Karpas-422 (cell line): ENCODE data around the gene RPL10A. TPM values are rescaled to one million over a fixed set of nuclear protein-coding genes. Genes with fewer than 3 reads are reported as not detected.

Experiments used
- DNase-seq: peaks from one replicate; pipeline ENCODE4 v3.0.0-alpha.2; 2015
- H2AFZ ChIP-seq: fragments of 200-600 bp; sonication (generic); 2 replicates; pipeline ENCODE4 v1.6.1; 2014; ENCODE audit warnings: antibody characterized with exemption, low read length, mixed read lengths
- H3K27ac ChIP-seq: fragments of 200-600 bp; sonication (generic); 2 replicates; pipeline ENCODE4 v1.5.1; 2014; ENCODE audit warnings: mild to moderate bottlenecking, low read length, moderate library complexity
- H3K27me3 ChIP-seq: fragments of 200-600 bp; sonication (generic); 2 replicates; pipeline ENCODE4 v1.6.1; 2014; ENCODE audit warnings: low read length, mixed read lengths
- H3K36me3 ChIP-seq: fragments of 200-600 bp; sonication (generic); 2 replicates; pipeline ENCODE4 v1.6.1; 2014; ENCODE audit warnings: low read length, mixed read lengths; ENCODE audit not compliant: insufficient read depth
- H3K4me1 ChIP-seq: fragments of 200-600 bp; sonication (generic); 2 replicates; pipeline ENCODE4 v1.6.1; 2014; ENCODE audit warnings: mild to moderate bottlenecking, low read length, mixed read lengths
- H3K4me2 ChIP-seq: fragments of 200-600 bp; sonication (generic); 2 replicates; pipeline ENCODE4 v1.6.1; 2014; ENCODE audit warnings: low read length, low read depth, mild to moderate bottlenecking; ENCODE audit not compliant: poor library complexity, severe bottlenecking
- H3K4me3 ChIP-seq: fragments of 200-600 bp; sonication (generic); 2 replicates; pipeline ENCODE4 v1.5.1; 2014; ENCODE audit warnings: mild to moderate bottlenecking, antibody characterized with exemption, low read length, mixed read lengths
- H3K79me2 ChIP-seq: fragments of 200-600 bp; sonication (generic); 2 replicates; pipeline ENCODE4 v1.6.1; 2014; ENCODE audit warnings: mild to moderate bottlenecking, low read length, mixed read lengths
- H3K9ac ChIP-seq: fragments of 200-600 bp; sonication (generic); 2 replicates; pipeline ENCODE4 v1.6.0; 2014; ENCODE audit warnings: low read length
- H3K9me2 ChIP-seq: fragments of 200-600 bp; sonication (generic), shearing (Covaris generic); replicated peaks from 2 replicates; pipeline ENCODE4 v1.6.0; 2014; ENCODE audit warnings: mild to moderate bottlenecking, low read length, moderate library complexity; ENCODE audit not compliant: insufficient read depth
- H3K9me3 ChIP-seq: fragments of 300-700, 200-600 bp; sonication (generic); 2 replicates; pipeline ENCODE4 v1.6.1; 2014; ENCODE audit warnings: low read length, mixed read lengths
- H4K20me1 ChIP-seq: fragments of 200-600 bp; sonication (generic); 2 replicates; pipeline ENCODE4 v1.6.1; 2014; ENCODE audit warnings: mild to moderate bottlenecking, antibody characterized with exemption, low read length, low read depth; ENCODE audit not compliant: insufficient read depth
- total RNA-seq: library from RNA; depleted of rRNA; stranded (reverse); fragments of >200 nt; shearing (Covaris generic); gene quantifications from 2 replicates; pipeline ENCODE4 v1.2.3, GENCODE V29; 2014; ENCODE audit warnings: low replicate concordance

Gene RPL10A
- total RNA-seq, 1 experiment from 2014 or later: 3,423 TPM

GRCh38 chr6:35474942-35475570, 6.9 kb downstream of the RPL10A start:
- H3K4me1 ChIP-seq: peaks cover 15% of the 10 kb centered on the region
- H3K9ac ChIP-seq: no peak overlapping the region
- H3K9me2 ChIP-seq: no peaks in the 10 kb centered on the region
- DNase-seq: peak; percentile 77
- no peaks in the 10 kb centered on the region for H3K9me3 ChIP-seq
- peaks cover 21% of the 10 kb centered on the region for H3K36me3 ChIP-seq
- no peak overlapping the region for H3K27ac ChIP-seq
- H3K27me3 ChIP-seq: no peaks in the 10 kb centered on the region
- H3K79me2 ChIP-seq: peaks cover 1% of the 10 kb centered on the region
- no peak overlapping the region for H2AFZ ChIP-seq
- no peak overlapping the region for H3K4me3 ChIP-seq
- no peak overlapping the region for H3K4me2 ChIP-seq
- peaks cover 31% of the 10 kb centered on the region for H4K20me1 ChIP-seq

- Histone ChIP-seq H3K4me2 (no peak overlapping the region), H3K9me2 (no peaks in the 10 kb centered on the region)
Observed at GRCh38 chr6:35475573-35475972, 7.4 kb downstream of the RPL10A start.

GRCh38 chr6:35476004-35476403, 7.8 kb downstream of the RPL10A start:
- no peaks in the 10 kb centered on the region for H3K9me2 ChIP-seq
- no peak overlapping the region for H2AFZ ChIP-seq
- DNase-seq: peak; percentile 52
- no peaks in the 10 kb centered on the region for H3K9me3 ChIP-seq
- no peaks in the 10 kb centered on the region for H3K27me3 ChIP-seq
- no peak overlapping the region for H3K4me2 ChIP-seq
- H3K4me1 ChIP-seq: peaks cover 6% of the 10 kb centered on the region
- peaks cover 12% of the 10 kb centered on the region for H3K36me3 ChIP-seq
- H3K27ac ChIP-seq: no peak overlapping the region
- H3K79me2 ChIP-seq: no peaks in the 10 kb centered on the region
- no peak overlapping the region for H3K4me3 ChIP-seq
- no peak overlapping the region for H3K9ac ChIP-seq
- peaks cover 21% of the 10 kb centered on the region for H4K20me1 ChIP-seq

More at GRCh38 chr6:35475573-35475972, 7.4 kb downstream of the RPL10A start:
- no peak overlapping the region for H2AFZ ChIP-seq
- no peaks in the 10 kb centered on the region for H3K9me3 ChIP-seq
- DNase-seq: no peak
- H3K27ac ChIP-seq: no peak overlapping the region
- no peak overlapping the region for H3K4me3 ChIP-seq
- no peak overlapping the region for H3K9ac ChIP-seq
- H4K20me1 ChIP-seq: peaks cover 25% of the 10 kb centered on the region
- no peaks in the 10 kb centered on the region for H3K27me3 ChIP-seq
- H3K36me3 ChIP-seq: peaks cover 16% of the 10 kb centered on the region
- H3K79me2 ChIP-seq: no peaks in the 10 kb centered on the region
- H3K4me1 ChIP-seq: peaks cover 10% of the 10 kb centered on the region

GRCh38 chr6:35477028-35477427, 8.8 kb downstream of the RPL10A start:
- Histone ChIP-seq H2AFZ (no peak overlapping the region), H4K20me1 (peaks cover 14% of the 10 kb centered on the region), H3K27ac (no peak overlapping the region), H3K9ac (no peak overlapping the region), H3K36me3 (peaks cover 5% of the 10 kb centered on the region; the same call in 1 of the 2 replicates), H3K4me1 (no peaks in the 10 kb centered on the region; the same call in 1 of the 2 replicates), H3K27me3 (no peaks in the 10 kb centered on the region), H3K9me3 (no peaks in the 10 kb centered on the region), H3K9me2 (no peaks in the 10 kb centered on the region), H3K4me3 (no peak overlapping the region), H3K79me2 (no peaks in the 10 kb centered on the region), H3K4me2 (no peak overlapping the region)
- no peak for DNase-seq

DNA sequence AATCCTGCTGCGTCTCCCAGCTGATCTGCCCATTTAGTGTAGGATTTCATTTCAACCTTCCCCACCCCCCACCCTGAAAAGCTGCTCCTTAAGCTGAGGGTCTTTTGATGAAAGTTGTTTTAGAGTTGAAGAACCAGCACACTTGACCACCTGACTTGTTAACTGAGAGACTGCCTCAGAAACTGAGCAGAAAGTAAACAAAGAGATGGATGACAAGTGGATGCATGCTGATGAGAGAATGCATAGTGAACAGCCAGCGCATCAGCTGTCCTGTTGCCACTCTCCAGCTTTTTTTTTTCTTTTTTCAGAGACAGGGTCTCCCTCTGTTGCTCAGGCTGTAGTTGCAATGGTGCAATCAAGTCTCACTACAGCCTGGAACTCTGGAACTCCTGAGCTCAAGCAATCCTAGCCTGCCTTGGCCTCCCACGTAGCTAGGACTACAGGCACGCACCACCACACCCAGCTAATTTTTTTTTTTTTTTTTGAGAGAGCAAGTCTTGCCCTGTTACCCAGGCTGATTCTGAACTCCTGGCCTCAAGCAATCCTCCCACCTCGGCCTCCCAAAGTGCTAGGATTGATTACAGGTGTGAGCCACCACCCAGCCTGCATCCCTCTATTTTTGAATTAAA, 9.5 kb downstream of the RPL10A start:
- H2AFZ ChIP-seq: no peak overlapping the region
- no peaks in the 10 kb centered on the region for H3K4me1 ChIP-seq
- H3K4me2 ChIP-seq: no peak overlapping the region
- H3K79me2 ChIP-seq: no peaks in the 10 kb centered on the region
- H3K4me3 ChIP-seq: no peak overlapping the region
- H3K27ac ChIP-seq: no peak overlapping the region
- no peaks in the 10 kb centered on the region for H3K36me3 ChIP-seq
- H3K27me3 ChIP-seq: no peaks in the 10 kb centered on the region
- no peaks in the 10 kb centered on the region for H3K9me3 ChIP-seq
- DNase-seq: no peak
- H3K9me2 ChIP-seq: no peaks in the 10 kb centered on the region
- peaks cover 9% of the 10 kb centered on the region; the same call in 1 of the 2 replicates for H4K20me1 ChIP-seq
- H3K9ac ChIP-seq: no peak overlapping the region

- Histone ChIP-seq H3K9ac (no peak overlapping the region), H3K4me3 (no peak overlapping the region), H4K20me1 (peaks cover 6% of the 10 kb centered on the region; the same call in 1 of the 2 replicates), H3K27me3 (no peaks in the 10 kb centered on the region), H3K9me2 (no peaks in the 10 kb centered on the region), H3K9me3 (no peaks in the 10 kb centered on the region), H3K4me1 (no peaks in the 10 kb centered on the region), H3K4me2 (no peak overlapping the region), H3K36me3 (no peaks in the 10 kb centered on the region), H3K27ac (no peak overlapping the region), H2AFZ (no peak overlapping the region), H3K79me2 (no peaks in the 10 kb centered on the region)
- no peak for DNase-seq
Observed at GRCh38 chr6:35478259-35478658, 10.1 kb downstream of the RPL10A start.

DNA sequence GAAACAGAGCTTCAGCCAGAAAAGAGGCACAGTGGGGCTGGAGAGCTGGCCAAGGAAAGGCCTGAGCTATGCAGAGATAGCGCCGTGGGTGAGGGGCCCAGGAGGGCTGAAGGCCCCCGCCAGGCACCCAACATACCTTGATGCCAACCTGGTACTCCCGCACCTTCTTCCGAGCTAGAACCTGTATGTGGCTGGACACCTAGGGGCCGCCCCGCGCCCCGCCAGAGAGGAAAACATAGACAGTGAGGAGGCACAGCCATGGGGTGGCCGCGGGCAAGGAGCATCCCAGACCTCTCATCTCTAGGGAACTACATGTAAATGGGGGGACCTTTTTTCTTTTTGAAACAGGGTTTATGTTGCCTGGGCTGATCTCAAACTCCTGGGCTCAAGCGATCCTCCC, 12.0 kb downstream of the RPL10A start:
- no peak overlapping the region for H3K4me2 ChIP-seq
- no peaks in the 10 kb centered on the region for H3K9me2 ChIP-seq
- H4K20me1 ChIP-seq: no peaks in the 10 kb centered on the region
- H2AFZ ChIP-seq: no peak overlapping the region
- no peaks in the 10 kb centered on the region for H3K79me2 ChIP-seq
- no peaks in the 10 kb centered on the region for H3K4me1 ChIP-seq
- no peaks in the 10 kb centered on the region for H3K36me3 ChIP-seq
- H3K4me3 ChIP-seq: no peak overlapping the region
- H3K9me3 ChIP-seq: no peaks in the 10 kb centered on the region
- no peak overlapping the region for H3K27ac ChIP-seq
- no peaks in the 10 kb centered on the region for H3K27me3 ChIP-seq
- DNase-seq: no peak
- H3K9ac ChIP-seq: no peak overlapping the region

DNA sequence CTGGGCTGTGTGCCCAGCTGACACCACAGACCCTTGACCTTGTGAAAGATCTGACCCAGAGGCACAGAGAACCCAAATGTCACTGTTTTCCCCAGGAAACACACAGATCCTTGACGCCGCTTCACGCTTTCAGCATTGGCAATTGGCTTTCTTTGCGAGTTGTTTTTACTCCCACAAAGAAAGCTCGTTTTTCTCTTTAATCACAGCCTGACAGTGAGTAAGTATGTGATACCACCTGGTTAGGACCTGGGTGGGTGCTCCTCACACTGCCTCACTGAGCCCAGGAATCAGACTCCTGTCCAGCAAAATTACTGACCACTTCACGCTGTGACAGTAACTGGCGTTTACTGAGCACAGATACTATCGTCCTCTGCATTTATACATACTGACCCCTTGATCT, 13.0 kb downstream of the RPL10A start:
- no peaks in the 10 kb centered on the region for H3K27me3 ChIP-seq
- no peak overlapping the region for H3K4me2 ChIP-seq
- no peaks in the 10 kb centered on the region for H3K9me3 ChIP-seq
- no peak overlapping the region for H2AFZ ChIP-seq
- no peak overlapping the region for H3K27ac ChIP-seq
- H4K20me1 ChIP-seq: no peaks in the 10 kb centered on the region
- H3K4me1 ChIP-seq: no peaks in the 10 kb centered on the region
- no peaks in the 10 kb centered on the region for H3K36me3 ChIP-seq
- DNase-seq: no peak
- H3K79me2 ChIP-seq: no peaks in the 10 kb centered on the region
- no peak overlapping the region for H3K9ac ChIP-seq
- H3K9me2 ChIP-seq: no peaks in the 10 kb centered on the region
- H3K4me3 ChIP-seq: no peak overlapping the region
